Measurements from ENCODE around the gene ANK2.
"Not testable (repeated sequence)": the region's sequence is repeated elsewhere in the genome, so short reads cannot be mapped to it uniquely, and the experiment has no call there.

ANK2 gene

GRCh38 chr4:113052379-113052951, 3.0 kb downstream of the ANK2 start:
- no peak for DNase-seq

GRCh38 chr4:113053883-113054282, 4.4 kb downstream of the ANK2 start:
- DNase-seq: no peak

DNA sequence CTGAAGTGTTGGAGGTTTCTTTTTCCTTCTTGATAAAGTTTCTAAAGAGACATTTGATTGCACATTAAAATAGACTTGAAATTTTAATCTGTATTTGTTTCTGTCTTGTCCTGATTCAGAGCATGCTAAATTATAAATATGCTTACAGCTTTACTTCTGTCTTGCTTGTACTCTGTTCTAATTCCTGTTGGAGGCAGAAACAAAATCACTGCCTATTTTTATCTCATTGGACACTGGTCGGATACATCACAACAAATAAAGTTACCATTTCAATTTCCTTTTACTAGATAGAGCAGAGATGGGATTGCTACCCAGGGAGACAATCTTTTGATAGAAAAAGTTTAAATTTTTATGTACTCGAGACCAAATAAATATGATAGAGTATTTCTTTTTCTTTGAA, 6.9 kb downstream of the ANK2 start:
- no peak for DNase-seq

- no peak for DNase-seq
These were observed 8.4 kb downstream of the ANK2 start for GRCh38 chr4:113057891-113058290.

- no peak for DNase-seq
These were observed 10.2 kb downstream of the ANK2 start for GRCh38 chr4:113059449-113060182.

DNA sequence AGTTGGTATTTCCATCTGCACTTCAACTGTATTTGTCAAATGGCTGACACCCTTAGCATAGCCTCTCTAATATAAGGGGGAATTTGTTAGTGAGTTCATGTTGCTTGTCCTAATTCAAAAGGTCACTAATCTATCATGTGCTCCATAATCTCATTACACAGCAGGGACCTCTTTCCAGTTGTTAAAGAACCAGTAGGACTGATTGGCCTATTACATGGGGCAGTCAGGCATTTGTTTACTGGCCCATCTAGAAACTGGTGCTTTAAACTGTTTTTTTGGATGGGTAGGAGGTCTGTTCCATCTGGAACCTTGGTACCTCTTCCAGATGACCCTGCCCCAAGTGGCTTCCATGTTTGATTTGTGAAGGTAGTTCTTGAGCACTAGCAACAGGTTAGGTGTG, 11.4 kb downstream of the ANK2 start:
- DNase-seq: no peak

- DNase-seq: no peak
These were observed 14.8 kb downstream of the ANK2 start for GRCh38 chr4:113064244-113064643.

DNA sequence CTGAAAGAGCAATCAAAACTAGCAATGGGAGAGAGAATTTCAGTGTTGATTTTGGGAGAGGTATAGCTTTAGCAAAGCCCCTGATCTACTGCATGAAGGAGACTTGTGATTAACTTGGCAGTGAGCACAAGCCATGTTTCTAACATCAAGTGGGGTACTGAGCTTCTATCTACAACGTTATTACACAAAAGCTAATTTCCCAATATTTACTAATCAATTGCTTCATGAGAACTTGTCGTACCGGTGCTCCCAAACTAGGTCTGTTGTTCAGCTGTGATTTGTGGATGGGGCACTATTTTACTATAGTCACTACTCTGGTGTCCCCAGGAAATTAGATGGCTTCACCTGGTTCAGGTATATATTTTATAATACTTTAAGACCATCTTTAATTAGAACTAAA, 16.2 kb downstream of the ANK2 start:
- no peak for DNase-seq

GRCh38 chr4:113068771-113069170, 19.3 kb downstream of the ANK2 start:
- DNase-seq: not testable (repeated sequence)

DNA sequence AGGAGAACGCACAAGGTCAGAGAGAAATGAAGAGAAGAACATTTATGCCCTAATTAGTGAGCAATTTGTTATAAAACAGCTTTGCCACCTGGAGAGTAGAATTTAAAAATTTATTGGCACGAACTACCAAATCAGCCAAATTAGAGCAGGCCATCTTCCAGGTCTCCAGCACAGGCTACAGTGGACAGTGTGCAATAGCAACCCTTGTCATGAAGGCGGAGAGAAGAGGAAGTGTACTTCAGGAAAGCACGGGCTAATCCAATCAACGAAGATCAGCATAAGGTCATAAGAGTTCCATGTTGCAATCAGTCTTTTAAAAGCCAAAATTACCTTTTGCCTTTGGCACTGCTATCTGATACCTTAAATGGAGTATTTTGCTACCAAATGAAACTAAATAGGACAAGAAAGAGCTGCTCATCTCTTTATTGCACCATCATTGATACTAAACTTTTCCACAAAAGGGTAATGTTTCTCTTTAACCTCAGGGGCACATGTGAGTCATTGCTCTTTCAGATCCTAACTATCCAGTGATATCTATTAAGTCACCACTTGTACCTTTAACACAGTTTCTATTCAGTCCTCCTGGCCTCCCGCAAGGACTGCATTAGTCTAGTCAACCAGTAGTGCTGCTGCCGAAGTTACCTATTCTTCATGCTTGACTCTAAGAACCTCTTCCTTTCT, 19.9 kb downstream of the ANK2 start:
- no peak for DNase-seq

DNA sequence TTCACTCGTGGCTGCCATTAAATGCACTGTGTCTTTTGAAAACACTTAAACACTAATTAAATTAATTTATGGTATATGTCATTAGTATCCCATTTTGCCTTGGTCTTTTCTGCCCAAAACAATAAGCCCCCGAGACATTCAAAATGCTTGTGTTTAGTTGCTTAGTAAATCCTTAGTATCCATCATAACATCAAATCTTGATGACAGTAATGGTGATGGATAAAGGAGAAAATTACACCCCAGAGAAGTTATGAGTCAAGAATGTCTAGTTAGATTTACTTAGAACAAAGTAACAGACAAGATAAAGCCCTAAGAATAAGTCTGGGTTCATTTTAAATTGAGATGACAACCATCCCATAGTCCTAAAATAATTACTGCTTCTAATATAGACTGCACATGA, 21.3 kb downstream of the ANK2 start:
- no peak for DNase-seq

DNA sequence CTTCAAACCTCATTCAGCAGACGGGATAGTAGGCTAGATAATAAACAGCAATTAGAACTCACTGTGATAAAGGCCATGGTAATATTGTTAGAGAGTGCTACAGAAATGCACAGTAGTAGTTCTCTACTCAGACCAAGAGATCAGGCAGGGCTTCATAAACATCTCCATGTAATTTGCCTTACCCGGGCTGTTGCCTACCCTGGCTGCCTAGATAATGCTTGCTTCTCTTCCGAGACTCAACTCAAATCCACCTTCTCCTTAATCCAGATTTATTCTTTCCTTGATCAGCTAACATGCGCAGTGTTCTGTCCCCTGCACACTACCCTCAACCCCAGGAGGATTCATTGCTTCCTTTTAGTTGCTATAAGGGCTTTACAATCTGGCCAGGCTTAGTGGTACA, 21.8 kb downstream of the ANK2 start:
- DNase-seq: no peak

DNA sequence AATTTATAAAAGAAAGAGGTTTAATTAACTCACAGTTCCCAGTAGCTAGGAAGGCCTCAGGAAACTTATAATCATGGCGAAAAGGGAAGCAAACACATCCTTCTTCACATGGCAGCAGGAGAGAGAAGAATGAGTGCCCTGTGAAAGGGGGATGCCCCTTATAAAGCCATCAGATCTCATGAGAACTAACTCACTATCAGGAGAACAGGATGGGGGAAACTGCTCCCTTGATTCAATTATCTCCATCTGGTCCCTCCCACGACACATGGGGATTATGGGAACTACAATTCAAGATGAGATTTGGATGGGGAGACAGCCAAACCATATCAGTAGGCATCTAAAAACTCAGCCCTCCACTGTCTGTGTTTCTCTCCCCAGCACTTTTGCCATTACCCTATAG, 22.4 kb downstream of the ANK2 start:
- DNase-seq: no peak

DNA sequence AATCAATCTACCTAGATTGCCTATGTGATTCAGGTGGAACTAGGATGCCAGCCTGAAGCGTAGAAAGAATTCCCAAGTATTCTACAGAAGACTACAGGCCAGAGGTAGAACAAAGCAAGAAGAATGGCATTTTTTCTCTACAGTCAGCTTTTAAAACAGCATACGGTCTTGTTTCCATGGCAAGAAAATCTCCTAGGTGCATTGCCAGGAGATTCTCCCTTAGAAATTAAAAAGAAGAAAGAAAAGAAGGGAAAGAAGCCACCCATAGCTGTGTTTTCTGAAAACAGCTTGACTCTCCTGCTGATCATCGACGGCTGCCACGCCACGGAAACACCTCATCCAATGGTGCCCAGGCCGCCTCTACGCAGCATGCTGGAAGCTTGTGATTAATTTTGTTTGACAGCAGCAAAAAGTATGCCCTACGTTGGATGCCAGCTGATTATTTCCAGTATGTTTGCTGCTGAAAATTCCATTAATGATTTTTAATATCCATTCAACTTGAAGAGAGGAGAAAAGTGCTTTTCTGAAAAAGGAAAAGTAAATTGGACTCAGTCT, 24.1 kb downstream of the ANK2 start:
- DNase-seq: no peak

- no peak for DNase-seq
These were observed 28.1 kb downstream of the ANK2 start for GRCh38 chr4:113077575-113077974.

DNA sequence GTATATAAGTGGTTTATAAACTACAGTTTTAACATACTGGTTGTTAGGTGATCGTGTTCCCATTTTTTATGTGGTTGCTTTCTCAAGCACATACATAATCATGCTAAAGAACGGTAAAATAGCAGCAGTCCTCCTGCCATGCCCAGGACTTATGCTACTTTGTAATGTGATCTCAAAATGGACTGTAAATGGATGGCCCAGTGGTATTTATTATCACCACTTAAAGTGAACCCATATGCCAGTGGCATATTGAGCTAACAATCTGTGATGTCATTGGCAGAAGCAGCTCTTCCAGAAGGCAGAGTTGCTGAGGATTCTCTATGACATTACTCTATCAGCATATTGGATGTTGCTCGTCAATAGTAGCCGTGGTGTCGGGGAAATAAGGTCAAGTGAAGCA, 28.6 kb downstream of the ANK2 start:
- no peak for DNase-seq

GRCh38 chr4:113080050-113080449, 30.6 kb downstream of the ANK2 start:
- DNase-seq: no peak

DNA sequence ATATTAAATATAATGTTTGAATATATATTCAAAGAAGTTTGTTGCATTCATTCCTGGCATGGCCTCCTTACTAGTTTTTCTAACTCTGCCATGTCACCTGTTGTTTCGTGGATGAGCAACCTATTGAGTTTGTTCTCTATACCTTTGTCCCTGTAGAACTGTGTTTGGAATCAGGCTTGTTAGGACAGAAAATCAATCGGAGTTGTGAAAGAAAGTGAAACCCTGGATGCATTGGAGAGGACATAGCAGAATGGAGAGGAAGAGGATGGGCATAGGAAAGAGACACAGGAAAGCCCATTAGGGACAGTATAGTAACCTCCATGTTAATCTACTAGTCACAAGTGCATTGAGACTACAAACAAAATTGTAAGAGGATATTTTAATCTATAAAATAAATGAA, 31.2 kb downstream of the ANK2 start:
- no peak for DNase-seq

DNA sequence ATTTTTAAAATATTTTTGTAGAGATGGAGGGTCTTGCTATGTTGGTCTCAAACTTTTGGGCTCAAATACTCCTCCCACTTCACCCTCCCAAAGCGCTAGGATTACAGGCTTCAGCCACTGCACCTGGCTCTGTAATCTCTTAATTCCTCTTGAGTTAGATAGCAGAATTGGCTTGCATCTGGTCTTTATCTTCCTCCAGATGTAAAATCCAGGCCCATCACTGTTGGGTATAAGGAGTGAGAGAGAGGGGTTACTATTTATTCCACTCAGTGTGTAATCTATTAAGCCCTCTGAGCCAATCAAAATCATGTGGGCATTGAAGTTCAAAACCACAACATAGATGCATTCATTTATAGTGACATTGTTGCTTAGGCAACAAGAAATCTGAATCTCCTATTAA, 33.9 kb downstream of the ANK2 start:
- DNase-seq: no peak

DNA sequence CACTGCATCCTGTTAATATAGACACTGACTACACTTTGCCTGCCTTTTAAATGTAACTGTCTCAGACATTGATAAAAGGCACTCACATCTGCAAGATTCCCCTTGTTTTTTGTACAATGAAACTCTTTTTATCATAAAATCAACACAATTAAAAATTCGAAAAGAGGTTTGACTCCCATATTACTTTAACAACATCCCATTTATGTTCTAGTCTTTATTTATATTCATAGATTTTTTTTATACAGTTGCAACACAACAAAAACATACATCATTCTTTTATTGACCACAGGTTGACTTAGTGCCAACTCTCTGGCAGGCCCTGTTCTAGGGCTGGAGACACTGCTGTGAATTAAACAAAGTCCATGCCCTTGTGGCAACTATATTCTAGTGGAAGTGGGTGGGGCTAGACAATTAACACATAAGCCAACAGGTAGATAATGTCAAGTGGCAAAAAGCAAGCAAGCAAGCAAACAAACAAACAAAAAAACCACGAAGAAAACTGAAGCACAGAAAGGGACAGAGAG, 36.8 kb downstream of the ANK2 start:
- DNase-seq: no peak

- DNase-seq: no peak
These were observed 38.6 kb downstream of the ANK2 start for GRCh38 chr4:113088050-113088449.

GRCh38 chr4:113090954-113091353, 41.5 kb downstream of the ANK2 start:
- no peak for DNase-seq

DNA sequence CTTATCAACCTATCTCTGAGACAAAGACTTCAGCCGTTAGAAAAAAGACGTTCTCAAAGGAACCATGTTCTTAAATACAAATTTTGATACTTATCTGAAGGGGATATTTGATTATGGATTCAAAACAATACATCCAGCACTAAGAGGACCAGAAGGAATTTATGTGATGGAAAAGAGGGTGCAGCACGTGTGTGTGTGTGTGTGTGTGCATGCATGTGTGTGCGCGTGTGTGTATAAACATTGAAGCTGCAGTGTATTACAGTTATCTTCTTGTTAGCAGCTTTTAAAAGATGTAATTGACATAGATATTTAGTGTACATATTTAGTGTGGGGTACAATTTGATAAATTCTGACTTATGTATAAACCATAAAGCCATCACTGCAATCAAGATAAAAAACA, 44.9 kb downstream of the ANK2 start:
- no peak for DNase-seq

- DNase-seq: no peak
These were observed 45.3 kb downstream of the ANK2 start for GRCh38 chr4:113094802-113095201.
